NCI-H1092 (cell line): ENCODE results near the gene NLGN3.

Source experiments
- DNase-seq: peaks from one replicate; lab custom pipeline; 2025; lab: John Stamatoyannopoulos, UW

NLGN3 gene

GRCh38 chrX:71118032-71118984 lies 26.3 kb upstream of the NLGN3 start, which contains the start of gene MED12:
MED12 (plus strand) TSS chrX:71118596; CDS start chrX:71118755, 159 bp downstream.
- peak; percentile 79 for DNase-seq

GRCh38 chrX:71118985-71119535 lies 25.6 kb upstream of the NLGN3 start:
- no peak for DNase-seq

GRCh38 chrX:71128166-71128833 lies 16.3 kb upstream of the NLGN3 start:
- no peak for DNase-seq

GRCh38 chrX:71128915-71129765 lies 15.5 kb upstream of the NLGN3 start:
- DNase-seq = no peak

GRCh38 chrX:71131510-71131909 lies 13.1 kb upstream of the NLGN3 start:
- no peak for DNase-seq

- no peak for DNase-seq
These were observed 4.2 kb upstream of the NLGN3 start for GRCh38 chrX:71140440-71140839.

GRCh38 chrX:71143508-71143907 lies 1.1 kb upstream of the NLGN3 start:
- DNase-seq = no peak

- no peak for DNase-seq
These were observed 3.0 kb downstream of the NLGN3 start for GRCh38 chrX:71147496-71148277.

GRCh38 chrX:71148278-71148663 lies 3.6 kb downstream of the NLGN3 start:
- no peak for DNase-seq

- no peak for DNase-seq
These were observed 6.7 kb downstream of the NLGN3 start for GRCh38 chrX:71151366-71151765.

GRCh38 chrX:71154196-71154595 lies 9.6 kb downstream of the NLGN3 start:
- no peak for DNase-seq

GRCh38 chrX:71154641-71155040 lies 10.0 kb downstream of the NLGN3 start:
- DNase-seq = no peak

GRCh38 chrX:71158603-71159002 lies 14.0 kb downstream of the NLGN3 start:
- DNase-seq = no peak

GRCh38 chrX:71159335-71159734 lies 14.7 kb downstream of the NLGN3 start:
- DNase-seq = no peak

GRCh38 chrX:71160475-71160874 lies 15.8 kb downstream of the NLGN3 start:
- DNase-seq = no peak

- DNase-seq = no peak
These were observed 18.3 kb downstream of the NLGN3 start for GRCh38 chrX:71162981-71163380.

- DNase-seq = no peak
These were observed 19.4 kb downstream of the NLGN3 start for GRCh38 chrX:71164071-71164470.

GRCh38 chrX:71166461-71166860 lies 21.8 kb downstream of the NLGN3 start:
- DNase-seq = no peak

- no peak for DNase-seq
These were observed 22.6 kb downstream of the NLGN3 start for GRCh38 chrX:71167031-71167781.

- no peak for DNase-seq
These were observed 23.5 kb downstream of the NLGN3 start for GRCh38 chrX:71168134-71168533.
